IPS-15b (cell line): ENCODE measurements around the gene KIAA2012.

Source experiments
- H3K27me3 ChIP-seq: one replicate; pipeline ENCODE4 v1.6.1; 2013; ENCODE audit warnings: low read length; ENCODE audit not compliant: control insufficient read depth, insufficient read depth
- H3K36me3 ChIP-seq: one replicate; pipeline ENCODE4 v1.6.1; 2013; ENCODE audit warnings: low read length; ENCODE audit not compliant: control insufficient read depth, insufficient read depth
- H3K4me1 ChIP-seq: one replicate; pipeline ENCODE4 v1.6.1; 2013; ENCODE audit warnings: mild to moderate bottlenecking, low read length; ENCODE audit not compliant: control insufficient read depth, insufficient read depth
- H3K4me3 ChIP-seq: one replicate; pipeline ENCODE4 v1.5.1; 2013; ENCODE audit warnings: low read depth, low read length
- H3K9ac ChIP-seq: one replicate; pipeline ENCODE4 v1.6.1; 2013; ENCODE audit warnings: low read depth, mild to moderate bottlenecking, low read length
- H3K9me3 ChIP-seq: one replicate; pipeline ENCODE4 v1.6.1; 2013; ENCODE audit warnings: mild to moderate bottlenecking, low read length; ENCODE audit not compliant: control insufficient read depth, insufficient read depth

The KIAA2012 gene

GRCh38 chr2:202109737-202110184 is 36.7 kb downstream of the KIAA2012 start:
- H3K4me1 ChIP-seq: peaks cover 8% of the 10 kb centered on the region
- H3K9ac ChIP-seq: no peak overlapping the region
- H3K9me3 ChIP-seq: no peaks in the 10 kb centered on the region
- no peaks in the 10 kb centered on the region for H3K36me3 ChIP-seq
- H3K4me3 ChIP-seq: no peak overlapping the region
- no peaks in the 10 kb centered on the region for H3K27me3 ChIP-seq

- Histone ChIP-seq H3K9me3 (no peaks in the 10 kb centered on the region), H3K4me3 (no peak overlapping the region), H3K9ac (no peak overlapping the region), H3K4me1 (peaks cover 8% of the 10 kb centered on the region), H3K36me3 (no peaks in the 10 kb centered on the region), H3K27me3 (no peaks in the 10 kb centered on the region)
These were observed 37.4 kb downstream of the KIAA2012 start for GRCh38 chr2:202110491-202110890.

- H3K4me3 ChIP-seq: no peak overlapping the region
- H3K36me3 ChIP-seq: no peaks in the 10 kb centered on the region
- no peak overlapping the region for H3K9ac ChIP-seq
- H3K4me1 ChIP-seq: peaks cover 8% of the 10 kb centered on the region
- H3K9me3 ChIP-seq: no peaks in the 10 kb centered on the region
- no peaks in the 10 kb centered on the region for H3K27me3 ChIP-seq
These were observed 39.0 kb downstream of the KIAA2012 start for GRCh38 chr2:202112041-202112440.

- Histone ChIP-seq H3K9ac (no peak overlapping the region), H3K36me3 (no peaks in the 10 kb centered on the region), H3K4me3 (no peak overlapping the region), H3K9me3 (no peaks in the 10 kb centered on the region), H3K4me1 (peaks cover 8% of the 10 kb centered on the region), H3K27me3 (no peaks in the 10 kb centered on the region)
These were observed 40.6 kb downstream of the KIAA2012 start for GRCh38 chr2:202113571-202114142.

DNA sequence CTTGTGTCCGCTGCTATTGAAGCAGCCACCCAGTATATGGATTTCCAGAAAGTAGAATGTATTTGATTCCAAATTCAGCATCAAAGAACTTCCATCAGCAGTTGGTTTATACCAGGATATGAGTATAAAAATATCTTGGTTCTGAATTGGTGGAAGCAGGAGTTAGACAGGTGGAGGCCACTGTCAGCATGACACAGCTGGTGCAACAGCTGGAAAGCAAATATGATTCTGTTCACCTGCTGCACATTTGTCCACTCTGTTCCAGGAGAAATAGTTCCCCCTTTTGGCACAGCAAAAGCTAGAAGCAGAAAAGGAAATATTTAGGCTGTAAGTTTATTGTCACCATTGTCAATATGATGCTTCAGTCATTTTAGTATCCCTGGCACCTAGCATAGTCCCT is 41.2 kb downstream of the KIAA2012 start:
- peaks cover 8% of the 10 kb centered on the region for H3K4me1 ChIP-seq
- no peak overlapping the region for H3K4me3 ChIP-seq
- no peaks in the 10 kb centered on the region for H3K9me3 ChIP-seq
- H3K36me3 ChIP-seq: no peaks in the 10 kb centered on the region
- no peaks in the 10 kb centered on the region for H3K27me3 ChIP-seq
- no peak overlapping the region for H3K9ac ChIP-seq

DNA sequence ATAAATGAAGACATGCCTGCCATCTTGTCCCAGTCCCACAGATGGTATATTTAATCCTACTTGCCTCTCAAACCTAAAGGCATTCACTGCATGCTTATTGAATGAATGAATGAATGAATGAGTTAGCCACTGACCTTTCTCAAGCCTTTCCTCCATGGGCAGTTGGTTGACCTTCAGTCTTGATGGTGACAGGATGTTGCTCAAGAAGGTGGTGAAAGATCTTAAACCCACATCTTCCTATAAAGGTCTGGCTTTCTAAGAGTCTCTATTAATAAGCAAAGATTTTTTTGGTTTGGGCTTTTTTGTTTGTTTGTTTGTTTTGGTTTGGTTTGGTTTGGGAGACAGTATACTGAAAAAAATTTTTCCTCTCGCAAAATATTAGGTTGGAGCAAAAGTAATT is 41.7 kb downstream of the KIAA2012 start:
- peaks cover 8% of the 10 kb centered on the region for H3K4me1 ChIP-seq
- no peaks in the 10 kb centered on the region for H3K9me3 ChIP-seq
- no peak overlapping the region for H3K9ac ChIP-seq
- H3K36me3 ChIP-seq: no peaks in the 10 kb centered on the region
- H3K27me3 ChIP-seq: no peaks in the 10 kb centered on the region
- H3K4me3 ChIP-seq: no peak overlapping the region

- H3K9ac ChIP-seq: no peak overlapping the region
- H3K9me3 ChIP-seq: no peaks in the 10 kb centered on the region
- H3K4me3 ChIP-seq: no peak overlapping the region
- H3K36me3 ChIP-seq: no peaks in the 10 kb centered on the region
- H3K4me1 ChIP-seq: peaks cover 8% of the 10 kb centered on the region
- H3K27me3 ChIP-seq: no peaks in the 10 kb centered on the region
These were observed 42.5 kb downstream of the KIAA2012 start for GRCh38 chr2:202115479-202115971.

GRCh38 chr2:202116691-202117090 is 43.6 kb downstream of the KIAA2012 start:
- Histone ChIP-seq H3K36me3 (no peaks in the 10 kb centered on the region), H3K9me3 (no peaks in the 10 kb centered on the region), H3K27me3 (no peaks in the 10 kb centered on the region), H3K4me1 (peaks cover 8% of the 10 kb centered on the region), H3K4me3 (no peak overlapping the region), H3K9ac (no peak overlapping the region)

GRCh38 chr2:202118168-202118567 is 45.1 kb downstream of the KIAA2012 start:
- no peaks in the 10 kb centered on the region for H3K9me3 ChIP-seq
- no peaks in the 10 kb centered on the region for H3K36me3 ChIP-seq
- no peak overlapping the region for H3K9ac ChIP-seq
- no peaks in the 10 kb centered on the region for H3K27me3 ChIP-seq
- no peak overlapping the region for H3K4me3 ChIP-seq
- peaks cover 11% of the 10 kb centered on the region for H3K4me1 ChIP-seq

GRCh38 chr2:202120828-202121227 is 47.8 kb downstream of the KIAA2012 start:
- no peak overlapping the region for H3K9ac ChIP-seq
- no peaks in the 10 kb centered on the region for H3K9me3 ChIP-seq
- H3K4me3 ChIP-seq: no peak overlapping the region
- no peaks in the 10 kb centered on the region for H3K27me3 ChIP-seq
- no peaks in the 10 kb centered on the region for H3K36me3 ChIP-seq
- peaks cover 5% of the 10 kb centered on the region for H3K4me1 ChIP-seq

- Histone ChIP-seq H3K4me3 (no peak overlapping the region), H3K27me3 (no peaks in the 10 kb centered on the region), H3K36me3 (no peaks in the 10 kb centered on the region), H3K4me1 (peaks cover 5% of the 10 kb centered on the region), H3K9ac (no peak overlapping the region), H3K9me3 (no peaks in the 10 kb centered on the region)
These were observed 48.6 kb downstream of the KIAA2012 start for GRCh38 chr2:202121532-202122162.

DNA sequence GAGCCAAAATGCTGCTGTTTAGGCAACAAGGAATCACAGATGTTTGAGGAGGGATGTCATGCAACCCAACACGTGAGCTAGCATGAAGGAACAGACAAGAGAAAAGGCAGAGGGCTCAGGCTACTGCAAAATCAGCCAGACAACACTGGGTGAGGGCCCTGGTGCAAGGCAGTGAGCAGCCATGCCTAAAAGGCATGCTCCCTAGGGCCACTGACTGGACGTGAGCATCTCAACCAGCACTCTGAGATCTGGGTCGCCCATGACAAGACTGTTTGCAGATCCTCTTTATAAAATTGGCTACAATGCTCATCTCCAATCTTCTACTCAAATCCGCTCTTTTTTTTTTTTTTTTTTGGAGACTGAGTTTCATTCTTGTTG is 49.1 kb downstream of the KIAA2012 start:
- Histone ChIP-seq H3K4me3 (no peak overlapping the region), H3K9me3 (no peaks in the 10 kb centered on the region), H3K4me1 (peaks cover 5% of the 10 kb centered on the region), H3K36me3 (no peaks in the 10 kb centered on the region), H3K27me3 (no peaks in the 10 kb centered on the region), H3K9ac (no peak overlapping the region)
